Right ventricle myocardium superior (tissue), 1 donor: ENCODE data around the gene AQP3. TPM values are rescaled to one million over a fixed set of nuclear protein-coding genes. Genes with fewer than 3 reads are reported as not detected.

Experiments
- ATAC-seq: fragments of 200-7000 bp; cut with Tn5 transposase; one replicate; pipeline ENCODE4 v1.9.1; 2020; ENCODE audit warnings: mild to moderate bottlenecking; ENCODE audit not compliant: poor library complexity
- DNase-seq: peaks from one replicate; pipeline ENCODE4 v3.0.0-alpha.2; 2020
- intact Hi-C: fragments of 100-400 bp; cut with DNase I; formaldehyde crosslinking; loops from one replicate; pipeline ENCODE4 v1.11.2; 2022
- total RNA-seq: library from RNA; stranded (reverse); fragmentation: NEBNext Ultra II Directional; extraction: Animal tissue kit (Norgen Biotek cat#: 25700); gene quantifications from one replicate; pipeline ENCODE4 v1.2.1, GENCODE V29; 2021
- donor health status: DM: no; HTN: yes; CAD: no; lungs with severe emphysema.

AQP3 gene
- total RNA-seq, 1 donor from 2014 or later = 16.3 TPM

DNA sequence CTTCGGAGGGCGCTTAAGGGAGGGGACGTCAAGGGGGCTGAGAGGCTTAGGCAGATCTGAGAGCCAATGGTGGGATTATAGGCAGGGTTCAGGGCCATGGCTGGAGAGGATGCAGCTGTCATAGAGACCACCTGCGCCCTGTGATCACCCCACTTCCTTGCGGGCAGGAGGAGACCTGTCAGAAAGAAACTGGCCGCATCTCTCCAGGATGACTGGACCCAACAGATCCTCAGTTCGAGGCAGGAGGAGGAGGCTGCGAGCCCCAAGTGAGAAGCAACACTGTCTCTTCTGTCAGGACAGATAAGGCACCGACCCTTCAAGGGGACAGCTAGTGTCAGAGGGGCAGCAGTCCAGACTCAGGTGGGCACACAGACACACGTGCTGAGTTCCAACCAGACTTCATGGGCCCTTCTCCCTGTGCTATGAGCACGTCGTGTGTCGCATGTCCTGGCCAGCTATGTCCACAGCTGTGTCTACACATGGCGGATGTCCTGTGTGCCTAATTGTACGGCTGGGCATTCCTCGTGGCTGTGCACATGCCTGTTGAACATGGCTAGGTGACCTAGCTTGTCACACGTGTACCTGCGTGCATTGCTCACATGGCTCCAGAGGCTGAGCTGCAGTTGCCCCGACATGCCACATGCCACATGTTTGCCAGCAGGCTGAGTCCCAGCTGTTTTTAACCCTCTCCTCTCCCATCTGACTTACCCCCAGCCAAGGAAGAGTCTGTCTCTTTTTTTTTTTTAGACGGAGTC is 583 bp upstream of the AQP3 start:
- DNase-seq (no peak), ATAC-seq (no peak)
- intact Hi-C loops = no loop called here

DNA sequence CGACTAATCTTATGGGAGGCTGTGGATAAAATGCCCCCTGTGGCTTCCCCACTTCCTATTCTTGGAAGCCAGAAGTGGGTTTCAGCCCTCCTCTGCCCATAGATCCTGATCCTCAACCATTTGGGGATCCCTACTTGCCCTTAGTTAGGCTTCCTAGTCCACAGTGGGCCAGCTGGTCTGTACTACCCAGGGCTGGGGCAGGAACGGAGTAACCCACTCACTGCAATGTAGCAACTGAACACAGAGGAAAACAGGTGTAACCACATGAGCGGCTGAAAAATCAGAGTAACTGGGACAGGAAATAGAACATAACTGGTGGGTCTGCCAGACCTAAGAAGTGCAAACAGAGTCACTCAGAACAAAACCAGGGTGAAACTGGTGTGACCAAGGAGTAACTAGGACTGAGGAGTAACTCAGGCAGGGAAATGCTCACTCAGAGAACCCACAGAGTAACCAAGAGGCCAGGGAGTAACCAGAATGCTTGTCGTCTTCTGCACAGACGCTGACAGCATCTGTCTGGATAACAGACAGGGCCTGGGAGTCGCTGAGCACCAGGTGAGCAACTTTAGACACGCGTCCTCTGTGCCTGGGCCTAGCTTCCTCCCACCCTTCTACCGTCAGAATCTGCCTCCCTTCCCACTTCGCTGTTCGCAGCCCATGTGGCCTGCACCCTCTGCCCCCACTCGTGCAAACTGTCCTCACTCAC is 1.0 kb downstream of the AQP3 start:
- intact Hi-C loops = no loop called here
- no peak for DNase-seq
- ATAC-seq = no peak

DNA sequence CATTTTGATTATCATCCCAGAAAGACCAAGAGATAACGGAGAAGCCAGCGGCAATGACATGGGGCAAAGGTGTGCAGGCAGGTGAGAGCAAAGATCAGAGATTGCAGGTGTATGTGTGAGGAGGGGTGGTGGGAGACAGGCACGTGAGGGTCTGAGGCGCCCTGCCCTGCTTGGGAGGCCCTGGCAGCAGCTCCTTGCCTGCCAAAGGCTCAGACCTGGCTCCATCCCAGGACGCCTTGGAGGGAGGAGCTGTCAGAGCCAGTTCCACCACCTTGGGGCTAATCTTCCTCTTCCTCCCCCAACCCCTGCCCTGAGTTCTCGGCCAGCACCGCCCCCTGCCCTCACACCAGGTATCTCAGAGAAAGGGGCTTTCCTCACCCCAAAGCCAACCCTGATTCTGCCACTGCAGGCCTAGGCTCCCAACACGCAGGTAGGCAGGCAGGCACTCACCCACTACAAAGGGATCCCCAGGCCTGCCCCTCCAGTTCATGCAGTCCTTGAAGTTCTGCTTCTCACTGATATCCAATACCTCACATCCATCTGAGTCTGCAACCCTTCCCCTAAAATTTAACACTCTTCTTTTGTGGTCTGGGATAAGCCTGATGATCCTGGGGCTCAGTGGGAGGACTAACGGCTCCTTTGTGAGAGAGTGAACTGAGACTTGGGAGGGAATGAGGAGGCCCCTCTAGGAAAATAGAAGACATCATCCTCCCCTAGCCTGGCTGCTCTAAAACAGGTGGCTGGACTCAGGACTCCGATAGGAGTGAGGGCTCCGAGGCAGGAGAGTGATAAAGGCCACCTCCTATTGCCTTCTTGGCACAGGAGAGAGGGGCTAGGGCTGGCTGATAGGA is 1.8 kb downstream of the AQP3 start:
- DNase-seq (no peak), ATAC-seq (no peak)
- intact Hi-C loops = no loop called here

DNA sequence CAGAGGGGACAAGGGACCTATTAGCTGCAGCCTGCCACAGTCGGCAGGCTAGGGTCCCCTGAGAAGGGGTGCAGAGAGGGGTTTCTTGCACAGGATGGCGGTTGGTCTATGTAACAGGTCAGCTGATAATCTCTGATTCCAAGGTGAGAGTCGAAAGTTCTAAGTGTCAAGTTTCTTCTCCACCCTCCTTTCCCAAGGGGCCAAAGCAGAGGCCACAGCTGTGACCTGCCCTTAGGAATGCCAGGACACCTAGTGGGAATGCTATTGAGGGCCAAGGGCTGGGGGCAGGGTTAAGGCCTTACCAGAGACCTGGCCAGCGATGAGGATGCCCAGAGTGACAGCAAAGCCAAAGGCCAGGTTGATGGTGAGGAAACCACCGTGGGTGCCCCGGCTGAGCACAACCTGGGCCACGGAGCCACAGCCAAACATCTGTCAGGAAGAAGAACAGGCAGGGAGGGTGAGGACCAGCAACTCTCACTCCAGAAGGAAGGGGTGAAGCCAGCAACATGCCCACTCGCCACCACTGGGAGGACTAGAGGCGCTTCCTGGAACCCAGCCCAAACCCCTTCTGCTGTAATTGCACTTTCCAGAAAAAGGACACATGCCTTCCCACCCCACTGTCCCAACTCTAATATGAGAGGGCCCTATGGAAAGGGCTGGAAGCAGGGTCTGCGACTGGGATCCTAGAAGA is 3.8 kb downstream of the AQP3 start:
- intact Hi-C loops = no loop called here
- ATAC-seq (no peak), DNase-seq (no peak)

DNA sequence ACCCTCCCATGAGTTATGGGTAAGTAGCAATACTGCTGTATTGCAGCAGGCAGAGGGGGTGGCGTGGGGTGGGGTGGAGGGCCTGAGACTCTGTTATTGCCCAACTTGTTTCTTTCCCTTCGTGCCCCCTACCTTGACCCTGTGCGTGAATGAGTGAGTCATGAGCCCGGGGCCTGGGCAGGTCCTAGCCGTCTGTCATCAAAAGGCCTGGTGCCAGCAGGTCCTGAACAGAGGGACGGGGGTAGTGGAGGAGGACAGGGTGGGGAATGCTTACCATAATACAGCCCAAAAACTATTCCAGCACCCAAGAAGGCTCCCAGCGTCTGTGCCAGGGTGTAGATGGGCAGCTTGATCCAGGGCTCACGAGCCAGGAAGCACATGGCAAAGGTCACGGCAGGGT is 4.3 kb downstream of the AQP3 start:
- DNase-seq = no peak
- no peak for ATAC-seq
- intact Hi-C loops = no loop called here

DNA sequence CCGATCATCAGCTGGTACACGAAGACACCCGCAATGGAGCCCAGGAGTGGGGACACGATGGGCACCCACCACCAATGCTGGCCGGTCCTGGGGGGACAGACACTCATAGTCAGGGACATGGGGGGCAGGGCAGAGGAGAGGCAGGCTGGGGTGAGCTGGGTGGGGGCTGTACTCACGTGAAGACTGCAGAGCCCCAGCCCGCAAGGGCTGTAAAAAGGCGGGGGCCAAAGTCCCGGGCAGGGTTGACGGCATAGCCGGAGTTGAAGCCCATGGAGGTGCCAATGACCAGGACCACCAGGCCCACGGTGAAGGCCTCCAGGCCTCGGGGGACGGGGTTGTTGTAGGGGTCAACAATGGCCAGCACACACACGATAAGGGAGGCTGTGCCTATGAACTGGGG is 5.3 kb downstream of the AQP3 start:
- intact Hi-C loops = no loop called here
- no peak for DNase-seq

DNA sequence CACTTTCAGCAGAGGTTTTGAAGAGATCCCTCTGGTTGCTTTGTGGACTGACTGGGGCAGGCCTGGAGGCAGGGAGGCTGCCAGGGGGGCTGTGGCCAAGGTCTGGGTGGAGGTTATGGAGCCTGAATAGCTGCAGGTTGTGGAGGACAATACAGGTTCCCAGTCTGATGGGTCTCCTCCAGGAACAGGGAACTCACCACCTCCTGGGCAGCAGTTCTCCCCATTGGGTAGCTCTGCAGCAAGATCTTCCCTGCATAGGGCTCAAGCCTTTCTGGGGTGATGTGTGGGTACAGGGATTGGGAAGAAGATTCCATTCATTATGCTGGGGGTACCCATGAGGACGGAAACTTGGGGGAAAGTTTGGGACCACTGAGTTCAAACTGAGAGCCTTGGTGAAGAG is 6.8 kb downstream of the AQP3 start:
- DNase-seq = no peak
- no peak for ATAC-seq
- intact Hi-C loops = no loop called here

More for the DNA sequence above, 5.3 kb downstream of the AQP3 start:
- no peak for ATAC-seq

DNA sequence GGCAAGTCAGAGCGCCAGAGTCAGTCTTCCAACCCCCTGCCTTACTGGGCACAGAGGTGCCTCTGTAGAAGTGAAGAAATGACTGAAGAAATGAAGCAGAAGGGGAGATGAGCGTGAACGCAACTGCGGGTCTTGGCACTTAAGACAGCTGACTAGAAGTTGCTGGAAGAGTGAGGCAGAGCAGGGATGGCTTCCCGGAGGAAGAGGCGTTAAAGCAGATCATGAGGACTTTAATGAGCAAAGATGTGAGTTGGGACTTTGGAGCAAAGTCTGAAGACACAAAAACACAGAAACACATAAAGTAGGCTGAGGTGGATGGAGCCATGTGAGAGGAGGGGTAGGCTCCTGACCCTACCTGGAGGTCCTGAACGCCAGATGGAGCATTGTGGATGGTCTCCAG is 7.2 kb downstream of the AQP3 start:
- intact Hi-C loops = no loop called here
- DNase-seq (no peak), ATAC-seq (no peak)

DNA sequence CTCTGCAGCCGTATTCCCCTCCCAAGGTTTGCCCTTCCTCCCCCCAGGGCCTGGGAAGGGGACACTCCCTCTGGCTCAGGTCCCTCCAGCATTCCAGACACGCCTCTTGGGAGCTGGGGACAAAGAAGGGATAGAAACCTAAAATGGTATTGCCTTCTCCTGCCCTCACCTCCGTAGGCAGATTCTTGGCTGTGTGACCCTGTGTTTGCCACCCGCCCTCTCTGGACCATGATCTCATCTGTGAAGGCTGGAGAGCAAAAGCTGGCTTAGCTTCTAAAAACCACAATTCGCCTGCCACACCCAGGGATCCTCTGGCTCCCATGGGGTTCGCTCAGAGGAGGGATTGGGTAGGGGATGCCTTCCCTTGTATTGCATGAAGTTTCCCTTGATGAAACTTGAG is 7.7 kb downstream of the AQP3 start:
- intact Hi-C loops = no loop called here
- DNase-seq = no peak
- ATAC-seq = no peak

DNA sequence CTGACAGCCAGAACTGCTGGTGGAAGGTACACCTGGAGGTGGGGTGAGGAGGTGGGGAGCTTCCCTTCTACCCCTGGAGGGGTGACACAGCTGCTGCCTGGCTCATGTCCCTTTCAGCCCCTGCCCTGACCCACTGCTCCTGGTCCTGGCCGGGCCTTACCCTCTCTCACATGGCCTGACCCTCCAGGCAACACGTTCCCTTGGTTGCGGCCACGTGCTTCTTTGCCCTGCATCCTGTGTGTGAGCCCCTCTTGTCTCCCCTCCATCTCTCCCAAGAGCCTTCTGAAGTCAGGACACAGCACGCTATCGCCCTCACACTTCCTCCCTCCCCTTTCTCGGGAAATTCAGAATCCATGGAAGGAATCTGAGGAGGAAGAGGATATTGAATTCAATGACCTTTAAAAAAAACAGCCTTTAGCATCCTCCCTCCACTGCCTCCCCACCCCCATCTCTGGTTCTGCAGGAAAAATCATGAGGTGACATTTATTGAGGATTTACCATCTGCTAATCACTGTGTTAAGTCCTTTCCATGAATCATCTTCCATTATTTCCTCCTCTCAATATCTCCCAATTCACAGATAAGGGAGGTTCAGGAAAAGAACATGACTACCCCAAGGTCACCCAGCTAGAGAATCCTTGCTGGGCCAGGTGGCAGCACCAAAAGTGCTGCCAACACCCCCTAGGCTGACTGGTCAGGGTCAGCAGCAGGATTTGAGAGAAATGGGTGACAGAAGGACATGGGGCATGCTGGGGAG is 8.3 kb downstream of the AQP3 start:
- DNase-seq (no peak), ATAC-seq (no peak)
- intact Hi-C loops = no loop called here

DNA sequence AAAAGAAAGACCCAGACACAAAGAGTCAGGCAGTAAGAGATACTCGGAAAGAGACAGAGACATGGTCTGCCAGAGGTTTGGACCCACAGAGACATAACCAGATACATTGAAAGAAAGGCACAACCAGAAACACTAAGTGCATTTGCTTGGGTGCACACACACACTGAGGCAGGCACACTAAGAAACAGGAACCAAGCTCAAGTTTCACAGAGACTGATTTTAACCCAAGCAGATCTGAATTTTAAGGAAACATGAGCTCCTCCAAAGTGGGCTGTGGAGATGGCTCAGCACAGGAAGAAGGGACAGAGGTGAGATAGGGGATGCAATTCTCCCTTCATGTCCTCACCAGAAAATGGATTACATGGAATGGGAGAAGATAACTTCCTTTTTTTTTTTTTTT is 9.5 kb downstream of the AQP3 start:
- DNase-seq = no peak
- ATAC-seq = no peak
- intact Hi-C loops = no loop called here

DNA sequence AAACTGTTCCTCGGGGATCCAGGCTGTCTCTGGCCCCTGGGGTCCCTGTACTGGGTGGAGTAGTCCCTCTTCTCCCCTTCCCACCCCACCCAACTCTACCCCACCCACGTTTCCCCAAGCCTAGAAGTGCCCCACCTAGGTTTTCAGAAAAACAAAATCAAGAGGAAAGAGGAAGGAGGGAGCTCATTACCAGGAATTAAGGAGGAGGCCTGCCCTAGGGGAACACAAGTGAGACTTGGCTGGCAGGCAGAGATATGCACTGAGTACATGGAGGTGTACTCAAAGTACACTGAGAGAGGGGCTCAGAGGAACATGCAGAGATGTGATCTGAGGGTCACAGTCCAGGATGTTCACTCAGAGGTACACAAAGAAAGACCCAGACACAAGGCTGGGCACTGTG is 10.2 kb downstream of the AQP3 start:
- intact Hi-C loops = no loop called here
- DNase-seq (no peak), ATAC-seq (no peak)

DNA sequence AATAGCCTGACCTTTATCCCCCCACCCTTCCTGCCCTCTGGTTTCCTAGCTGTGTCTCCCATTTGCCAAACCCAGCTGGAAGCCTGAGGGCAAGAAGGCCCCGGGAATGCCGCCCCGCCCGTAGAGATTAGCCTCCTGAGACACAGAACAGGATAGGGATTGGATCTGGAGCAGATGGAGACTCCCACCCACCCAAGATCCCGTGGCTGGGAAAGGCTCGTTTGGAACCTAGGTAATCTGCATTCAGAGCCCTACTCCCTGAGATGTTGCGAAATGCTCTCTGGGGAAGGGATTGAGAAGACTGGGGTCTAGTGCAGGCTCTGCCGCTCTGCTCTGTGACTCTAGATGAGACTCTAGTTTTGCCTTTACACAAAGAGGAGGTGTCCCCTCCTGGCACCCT is 10.9 kb downstream of the AQP3 start:
- no peak for ATAC-seq
- intact Hi-C loops = no loop called here
- no peak for DNase-seq

DNA sequence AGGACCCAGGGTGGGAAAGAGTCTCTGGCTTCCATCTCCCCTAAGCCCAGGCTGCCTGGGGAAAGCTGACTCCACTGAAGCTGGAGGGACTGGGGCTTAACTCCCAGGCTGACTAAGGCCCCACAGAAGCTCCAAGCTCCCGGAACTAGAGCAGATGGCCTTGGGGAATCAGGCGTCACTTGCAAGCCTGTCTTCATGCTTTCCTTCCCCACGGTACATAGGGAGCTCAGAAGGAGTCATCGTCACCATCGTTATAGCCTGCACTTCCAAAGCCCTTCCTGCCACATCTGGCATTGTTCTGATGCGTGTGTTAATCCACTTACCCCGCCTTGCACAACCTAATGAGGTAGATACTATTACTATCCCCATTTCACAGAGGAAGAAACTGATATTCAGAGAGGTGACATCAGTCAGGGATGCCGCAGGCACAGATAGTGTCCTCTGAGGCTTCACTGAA is 11.5 kb downstream of the AQP3 start:
- intact Hi-C loops = no loop called here
- ATAC-seq (no peak), DNase-seq (no peak)

DNA sequence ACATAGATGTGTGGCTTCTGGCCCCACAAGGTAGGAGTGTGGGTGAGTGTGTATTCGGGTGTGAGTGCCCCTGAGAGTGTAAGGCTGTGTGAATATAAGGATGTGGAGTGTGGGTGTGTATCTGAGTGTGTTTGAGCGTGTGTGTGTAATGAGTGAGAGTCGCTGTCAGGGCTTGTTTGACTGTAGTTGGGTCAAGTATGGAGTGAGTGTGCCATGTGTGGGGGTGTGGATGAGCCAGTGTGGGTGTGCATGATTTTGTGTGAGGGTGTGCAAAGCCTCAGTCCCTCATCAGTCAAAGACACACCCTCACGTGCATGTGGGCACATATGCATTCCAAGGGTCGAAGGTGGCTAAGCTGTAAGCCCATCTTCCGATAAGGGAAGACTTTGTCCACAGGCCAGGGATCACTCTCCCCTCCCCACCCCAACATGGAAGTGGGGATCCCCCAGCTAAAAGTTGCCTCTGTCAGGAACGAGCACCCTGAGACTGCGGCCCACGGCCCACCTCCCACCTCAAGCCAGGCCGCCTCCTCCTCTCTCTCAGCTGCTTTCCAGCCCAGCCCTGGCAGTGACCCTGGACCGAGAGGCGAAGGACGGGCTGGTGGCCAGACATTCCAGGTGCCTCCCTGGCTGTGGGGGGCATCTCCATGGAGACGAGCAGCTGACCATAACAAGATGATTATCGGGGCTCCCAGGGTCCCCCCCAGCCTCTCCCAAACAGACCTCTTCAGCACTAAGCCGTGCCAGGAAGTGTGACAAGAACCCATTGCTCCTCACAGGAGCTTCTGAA is 12.9 kb downstream of the AQP3 start:
- no peak for DNase-seq
- no peak for ATAC-seq
- intact Hi-C loops = no loop called here

DNA sequence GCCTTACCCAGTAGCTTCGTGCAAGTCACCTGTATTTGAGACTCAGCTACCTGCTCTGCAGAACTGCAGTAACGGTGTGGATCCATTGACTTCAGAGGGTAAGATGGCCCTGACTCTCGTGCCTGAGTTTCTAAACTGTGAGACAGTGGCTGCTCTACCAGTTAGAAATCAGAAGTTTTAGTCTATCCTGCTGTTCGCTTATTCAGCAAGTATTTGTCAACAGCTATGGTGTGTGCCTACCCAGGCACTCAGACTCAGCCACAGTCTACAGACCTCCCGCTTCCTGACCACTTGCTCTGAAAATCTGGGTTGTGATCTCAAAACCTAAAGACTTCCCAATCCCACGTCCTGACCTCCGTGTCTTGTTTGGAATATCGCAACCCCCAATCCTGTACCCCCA is 13.5 kb downstream of the AQP3 start:
- ATAC-seq (no peak), DNase-seq (no peak)
- intact Hi-C loops = no loop called here

DNA sequence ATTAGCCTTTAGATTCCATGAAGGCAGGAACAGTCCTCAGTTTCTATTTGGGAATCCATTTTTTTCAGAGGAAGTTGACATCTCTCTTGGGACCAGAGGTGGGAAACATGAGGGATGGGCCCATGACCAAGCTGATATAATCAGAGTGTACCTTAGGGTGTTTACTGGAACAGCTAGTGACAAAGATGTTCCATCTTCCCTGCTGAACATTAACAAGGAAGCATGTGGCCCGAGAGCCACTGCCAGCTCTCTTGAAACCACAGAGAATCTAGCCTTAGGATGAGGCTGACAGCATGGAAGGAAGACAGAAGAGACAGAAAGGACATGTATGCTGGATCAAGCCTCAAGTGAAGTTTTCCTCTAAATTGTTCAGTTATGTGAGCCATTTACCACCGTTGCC is 16.0 kb downstream of the AQP3 start:
- ATAC-seq (no peak), DNase-seq (no peak)
- intact Hi-C loops = no loop called here

DNA sequence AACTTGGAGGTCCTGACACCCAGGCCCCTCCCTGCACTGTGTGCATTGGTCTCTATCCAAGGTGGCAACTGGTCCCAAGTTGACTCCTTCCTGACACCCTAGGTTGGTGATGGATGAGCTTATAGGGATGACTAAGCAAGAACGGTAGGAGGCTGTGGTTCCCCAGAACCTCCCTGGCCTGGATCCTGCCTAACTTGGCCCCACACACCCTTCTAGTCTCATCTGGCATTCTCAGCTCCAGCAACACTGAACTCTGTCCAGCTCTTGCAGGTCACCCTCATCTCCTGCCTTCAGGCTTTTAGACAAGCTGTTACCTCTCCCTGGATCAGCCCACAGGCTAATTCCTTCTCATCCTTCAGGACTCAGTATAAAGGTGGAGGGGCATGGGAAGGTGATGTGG is 16.5 kb downstream of the AQP3 start:
- ATAC-seq (no peak), DNase-seq (no peak)
- intact Hi-C loops = no loop called here
